NCI-H82 treated with DMSO at 0.1 percent for 48 hours (cell line): ENCODE results near the gene PPP1R1C.

Experiments used
- DNase-seq: peaks from one replicate; lab custom pipeline; 2025; ENCODE audit not compliant: unreplicated experiment; lab: John Stamatoyannopoulos, UW

PPP1R1C gene

DNA sequence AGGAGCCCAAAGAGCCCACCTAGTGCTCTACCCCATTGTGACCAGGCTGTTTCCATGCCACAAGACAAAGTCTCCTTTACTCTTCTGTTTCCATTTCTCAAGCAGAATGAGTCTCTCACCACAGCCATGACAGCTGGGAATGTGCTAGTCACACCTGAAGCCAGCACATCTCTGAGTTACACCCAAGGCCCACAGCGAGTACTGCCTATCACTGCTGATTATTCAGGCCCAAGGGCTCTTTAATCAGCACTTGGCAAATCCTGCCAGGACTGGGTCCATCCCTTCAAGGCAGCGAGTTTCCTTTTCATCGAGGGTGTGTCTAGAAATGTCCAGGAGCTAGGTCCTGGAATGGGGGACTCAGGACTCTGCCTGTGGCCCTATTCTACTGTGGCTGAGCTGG, 14.6 kb upstream of the PPP1R1C start:
- no peak for DNase-seq

DNA sequence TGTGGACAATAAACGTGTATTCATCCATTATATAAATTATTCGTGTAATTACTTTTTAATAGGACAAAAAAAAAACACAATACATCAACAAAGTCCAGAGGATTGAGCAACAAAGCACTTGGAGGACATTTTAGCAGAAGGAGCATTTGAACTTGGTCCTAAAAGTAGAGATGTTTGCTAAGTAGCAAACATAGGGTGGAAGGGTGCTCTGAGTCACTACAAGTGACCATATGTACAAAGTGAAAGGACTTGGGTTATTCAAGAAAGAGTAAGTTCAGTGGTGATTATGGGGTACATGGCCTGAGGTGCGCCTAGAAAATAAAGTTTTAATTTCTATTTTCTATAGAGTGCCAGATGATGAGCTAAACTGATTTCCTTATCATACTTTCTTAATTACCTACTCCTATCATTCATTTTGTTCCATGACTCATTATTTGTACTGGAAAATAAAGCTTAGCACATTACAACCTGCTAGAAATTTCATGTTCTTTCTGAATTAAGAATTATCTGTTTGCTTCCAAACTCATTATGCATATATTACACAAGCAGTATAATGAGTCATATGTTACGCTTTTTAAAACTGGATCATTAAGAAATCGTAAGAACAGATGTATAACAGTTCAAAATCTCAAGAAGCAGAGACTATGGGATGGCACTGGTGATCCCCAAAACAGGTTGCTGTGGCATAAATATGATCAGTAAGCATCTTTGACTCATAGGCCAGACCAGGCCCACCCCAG, 13.1 kb upstream of the PPP1R1C start:
- DNase-seq, result no peak

DNA sequence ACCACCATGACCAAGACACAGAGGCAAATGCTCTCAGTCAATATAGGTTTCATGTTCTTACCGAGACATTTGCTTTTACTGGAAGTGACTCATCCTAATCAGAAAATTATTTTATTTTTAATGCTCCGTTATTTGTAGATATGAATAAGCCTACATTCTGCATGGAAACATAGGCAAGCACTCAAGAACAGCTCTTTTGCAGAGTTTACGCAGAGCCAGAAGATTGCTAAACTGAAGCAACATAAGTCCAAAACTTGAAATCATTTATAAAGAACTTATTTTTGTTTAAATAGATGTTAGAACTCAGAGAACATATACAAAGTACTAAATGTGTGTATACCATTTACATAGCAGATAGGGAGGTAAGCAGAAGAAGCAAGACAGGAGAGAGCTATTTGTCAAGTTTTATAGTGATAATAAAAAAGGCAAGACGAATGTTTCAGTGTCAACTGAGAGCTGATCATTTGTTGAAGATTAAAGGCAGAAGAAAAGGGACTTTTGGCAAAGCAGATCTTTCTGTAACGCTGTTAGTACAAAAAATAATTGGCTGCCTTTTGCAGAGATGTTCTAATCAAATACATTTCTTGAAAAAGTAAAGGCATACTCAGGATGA, 12.4 kb upstream of the PPP1R1C start:
- no peak for DNase-seq

DNA sequence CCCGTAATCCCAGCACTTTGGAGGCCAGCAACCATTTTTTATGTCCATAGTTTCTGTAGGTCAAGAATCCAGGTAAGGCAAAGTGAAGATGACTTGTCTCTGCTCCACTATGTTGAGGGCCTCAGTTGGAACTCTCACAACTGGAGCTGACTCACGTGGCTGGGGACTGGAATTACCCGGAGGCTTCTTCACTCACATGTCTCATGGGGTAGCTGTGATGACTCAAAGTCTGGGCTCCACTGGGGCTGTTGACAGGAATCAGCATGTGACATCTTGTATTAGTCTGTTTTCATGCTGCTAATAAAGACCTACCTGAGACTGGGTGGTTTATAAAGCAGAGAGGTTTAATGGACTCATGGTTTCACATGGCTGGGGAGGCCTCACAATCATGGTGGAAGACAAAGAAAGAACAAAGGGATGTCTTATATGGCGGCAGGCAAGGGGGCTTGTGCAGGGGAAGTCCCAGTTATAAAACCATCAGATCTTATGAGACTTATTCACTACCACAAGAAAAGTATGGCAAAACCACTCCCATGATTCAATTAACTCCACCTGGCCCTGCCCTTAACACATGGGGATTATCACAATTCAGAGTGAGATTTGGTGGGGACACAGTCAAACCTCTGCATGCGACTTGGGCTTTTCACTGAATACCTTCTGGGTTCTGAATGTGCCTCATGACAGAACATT, 7.8 kb upstream of the PPP1R1C start:
- no peak for DNase-seq

DNA sequence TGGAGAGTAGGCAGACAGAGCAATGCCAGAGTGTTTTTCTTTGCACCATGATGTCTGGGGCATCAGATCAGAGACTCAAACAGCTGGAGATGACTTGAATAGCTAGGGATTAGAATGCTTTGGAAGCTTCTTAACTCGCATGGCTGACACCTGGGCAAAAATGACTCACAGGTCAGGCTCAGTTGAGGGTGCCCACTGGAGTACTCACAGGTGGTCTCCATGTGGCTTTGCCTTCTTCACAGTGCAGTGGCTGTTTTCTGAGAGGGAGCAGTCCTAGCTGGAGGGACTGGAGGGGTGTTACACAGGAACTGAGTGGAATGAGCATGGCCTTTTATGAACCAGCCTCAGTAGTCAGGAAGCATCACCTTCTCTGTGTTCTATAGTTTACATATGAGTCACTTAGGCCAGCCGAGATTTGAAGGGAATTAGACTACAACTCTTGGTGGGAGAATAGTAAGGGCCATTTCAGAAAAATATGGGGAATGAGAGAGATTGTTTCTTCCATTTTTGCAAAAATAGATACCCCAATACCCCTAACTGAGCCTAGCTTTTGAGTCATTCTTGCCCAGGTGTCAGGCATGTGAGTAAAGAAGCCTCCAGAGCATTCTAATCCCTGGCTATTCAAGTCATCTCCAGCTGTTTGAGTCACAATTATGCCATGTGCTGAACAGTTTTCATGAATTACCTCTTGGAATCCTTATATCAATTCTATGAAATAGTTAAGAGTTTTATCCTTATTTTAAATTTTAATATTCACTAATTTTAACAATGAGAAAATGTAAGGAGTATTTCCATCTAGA, 7.1 kb upstream of the PPP1R1C start:
- no peak for DNase-seq

DNA sequence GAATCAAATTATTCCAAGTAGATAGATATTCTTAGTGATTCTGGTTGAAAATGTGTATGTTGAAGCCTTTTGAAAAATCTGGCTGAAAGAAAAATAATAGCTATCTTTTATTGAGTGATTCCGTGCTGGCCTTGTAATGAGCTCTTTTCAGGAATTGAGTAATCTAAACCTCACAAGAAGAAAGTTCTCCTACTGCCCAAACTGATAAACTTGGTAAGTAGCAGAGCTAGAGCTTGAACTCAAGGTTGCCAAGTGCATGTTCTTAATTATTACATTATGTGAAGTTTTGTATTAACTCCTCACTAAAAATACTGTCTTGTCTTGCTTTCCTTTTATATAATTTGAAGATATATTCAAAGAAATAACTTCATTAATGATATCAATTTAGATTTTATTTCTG, 1.6 kb upstream of the PPP1R1C start:
- DNase-seq, result no peak

DNA sequence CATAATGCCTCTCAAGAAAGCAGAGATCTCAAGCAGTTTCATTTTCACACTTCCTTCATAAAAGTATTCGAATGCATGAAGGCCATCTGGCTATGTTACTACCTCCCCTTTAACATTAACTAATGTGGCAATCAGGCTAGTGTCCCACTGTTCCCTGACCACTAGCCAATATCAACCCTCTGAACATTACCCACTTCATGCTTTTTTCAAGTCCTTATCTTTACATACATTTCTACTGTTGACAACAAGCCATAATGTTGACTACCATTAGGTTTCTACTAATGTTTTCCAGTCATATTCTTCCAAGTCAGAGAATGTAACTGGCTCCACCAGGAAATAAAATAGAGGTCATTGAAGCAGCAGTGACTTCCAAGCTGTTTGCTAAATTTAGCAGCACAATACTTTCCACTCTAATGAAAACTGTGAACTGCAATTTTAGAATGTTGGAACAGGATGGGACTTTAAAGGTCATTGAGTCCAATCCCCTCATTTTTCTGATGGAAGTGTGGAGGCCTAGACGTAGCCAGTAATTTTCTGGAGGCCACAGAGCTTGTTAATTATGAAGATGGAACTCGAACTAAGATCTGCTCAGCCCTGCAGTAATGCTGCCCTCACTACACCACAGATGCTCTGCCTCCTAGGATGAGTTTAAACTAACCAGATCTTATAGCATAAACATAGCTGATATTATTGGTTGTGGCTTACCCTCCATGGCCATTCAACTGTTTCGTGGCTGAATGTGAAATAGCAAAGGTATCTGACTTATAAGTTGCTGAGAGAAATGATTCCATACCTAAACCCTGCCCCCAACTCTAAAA, 630 bp upstream of the PPP1R1C start:
- DNase-seq, result no peak

DNA sequence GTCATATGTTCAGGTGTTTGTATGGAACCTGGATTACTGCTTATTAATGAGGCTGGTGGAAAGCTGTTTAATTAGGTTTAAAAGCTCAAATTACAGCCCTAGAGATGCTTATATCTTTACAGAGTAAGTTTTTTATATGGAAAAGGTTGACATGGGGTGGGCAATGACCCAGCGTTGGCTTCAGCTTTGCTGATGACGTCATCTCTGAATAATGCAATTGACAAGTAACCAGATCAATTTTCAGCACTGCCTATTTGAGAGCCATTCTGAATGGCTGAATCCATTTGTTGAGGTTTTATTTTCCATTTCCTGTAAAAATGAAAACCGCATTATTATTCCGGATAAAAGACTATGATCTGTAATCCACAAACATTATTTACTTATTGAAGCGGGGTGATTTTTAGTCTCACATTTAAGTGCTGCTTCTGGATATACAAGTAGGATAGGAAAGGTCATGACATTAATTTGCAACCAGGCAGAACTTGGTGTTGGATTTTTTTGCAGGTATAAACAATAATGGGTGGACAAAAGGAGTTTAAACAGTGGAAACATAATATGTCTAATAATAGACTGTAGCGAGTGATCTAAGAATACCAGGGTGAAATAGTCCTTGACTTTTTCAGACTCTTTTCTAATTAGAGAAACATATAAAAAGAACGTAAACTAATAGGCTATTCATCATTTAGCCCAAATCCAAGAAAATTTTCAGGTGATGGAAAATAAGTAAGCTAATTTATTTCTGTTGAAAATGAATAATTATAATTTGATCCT, 2.7 kb downstream of the PPP1R1C start:
- DNase-seq, result no peak

DNA sequence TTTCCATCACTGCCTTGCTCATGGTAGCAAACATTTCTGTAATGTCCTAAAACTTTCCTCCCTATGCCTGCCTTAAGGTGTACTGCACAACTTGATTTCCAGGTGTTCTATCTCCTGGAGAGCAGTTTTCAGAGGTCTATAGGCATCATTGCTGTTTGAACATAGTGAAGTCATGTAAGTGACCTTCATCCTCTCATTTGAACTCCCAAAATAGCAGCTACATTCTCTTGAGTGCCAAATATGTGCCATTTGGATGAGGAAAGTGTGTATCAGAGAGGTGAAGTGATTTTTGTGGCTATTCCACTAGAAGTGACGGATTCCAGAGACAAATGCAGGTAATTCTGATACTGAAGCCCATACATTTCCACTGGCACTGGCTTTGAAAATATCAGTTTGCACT, 3.4 kb downstream of the PPP1R1C start:
- DNase-seq, result no peak

DNA sequence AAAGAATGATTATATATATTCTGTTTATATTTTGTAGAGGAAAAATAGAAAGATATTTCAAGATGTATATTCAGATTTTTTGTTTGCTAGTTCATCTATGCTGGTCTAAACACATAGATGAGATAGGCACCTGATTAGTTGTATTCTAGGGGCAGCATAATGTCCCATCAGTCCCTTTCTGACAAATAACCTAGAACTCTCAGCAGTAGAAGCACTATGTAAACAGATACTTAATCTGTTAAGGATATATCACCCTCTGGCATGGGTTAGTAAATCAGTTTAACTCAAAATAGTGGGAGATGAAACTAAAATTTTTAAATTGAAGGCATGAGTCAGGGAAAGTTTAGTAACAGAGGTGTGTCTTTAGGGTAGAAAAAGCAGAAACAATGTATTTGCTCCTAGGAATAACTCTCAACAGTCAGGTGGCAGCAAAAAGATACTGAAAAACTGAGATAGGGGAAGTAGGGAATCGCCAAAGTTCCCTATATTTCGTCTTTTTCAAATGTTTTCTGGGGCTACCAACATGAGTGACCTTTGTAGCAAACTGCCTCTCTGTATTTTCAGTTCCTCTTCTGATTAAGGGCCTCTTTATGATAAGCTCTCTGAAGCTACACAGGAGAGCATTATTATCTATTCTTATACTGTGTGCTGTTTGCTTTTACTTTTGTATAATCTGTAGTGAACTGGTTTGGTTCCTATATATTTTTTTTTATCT, 5.7 kb downstream of the PPP1R1C start:
- no peak for DNase-seq

DNA sequence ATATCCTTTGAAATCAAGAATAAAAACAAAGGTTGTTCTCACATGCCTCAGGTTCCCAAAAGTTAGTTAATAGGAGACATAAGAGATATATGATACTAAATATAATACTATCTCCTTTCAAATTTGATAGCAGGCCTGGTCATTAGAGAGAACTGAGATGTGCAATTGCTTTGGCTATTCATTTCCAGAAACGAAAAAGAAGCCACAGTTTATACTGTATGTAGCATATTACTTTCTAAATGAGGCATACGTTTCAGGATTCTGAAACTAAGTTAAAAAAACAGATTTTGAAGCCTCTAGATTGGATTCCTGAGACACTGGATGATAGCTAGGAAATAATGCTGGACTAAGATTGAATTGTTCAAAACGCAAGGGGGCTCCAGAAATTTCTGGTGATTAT, 7.1 kb downstream of the PPP1R1C start:
- no peak for DNase-seq

DNA sequence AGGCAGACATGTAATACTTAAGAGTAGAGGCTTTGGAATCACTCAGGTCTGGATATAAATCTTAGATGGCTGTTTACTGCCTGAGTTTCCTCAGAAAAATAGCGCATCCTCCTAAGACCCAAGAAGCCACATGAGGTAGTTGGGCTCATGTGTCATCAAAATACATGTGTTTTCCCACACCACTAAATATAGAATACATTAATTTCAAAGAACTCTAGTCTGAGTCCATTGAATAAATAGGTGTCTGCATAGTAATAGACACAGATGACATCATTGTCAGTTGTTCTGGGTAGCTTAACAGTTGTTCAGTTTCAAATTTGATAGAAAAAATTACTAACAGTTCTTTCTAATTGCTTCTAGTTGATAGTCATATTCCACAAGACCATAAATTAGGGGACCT, 9.6 kb downstream of the PPP1R1C start:
- no peak for DNase-seq

DNA sequence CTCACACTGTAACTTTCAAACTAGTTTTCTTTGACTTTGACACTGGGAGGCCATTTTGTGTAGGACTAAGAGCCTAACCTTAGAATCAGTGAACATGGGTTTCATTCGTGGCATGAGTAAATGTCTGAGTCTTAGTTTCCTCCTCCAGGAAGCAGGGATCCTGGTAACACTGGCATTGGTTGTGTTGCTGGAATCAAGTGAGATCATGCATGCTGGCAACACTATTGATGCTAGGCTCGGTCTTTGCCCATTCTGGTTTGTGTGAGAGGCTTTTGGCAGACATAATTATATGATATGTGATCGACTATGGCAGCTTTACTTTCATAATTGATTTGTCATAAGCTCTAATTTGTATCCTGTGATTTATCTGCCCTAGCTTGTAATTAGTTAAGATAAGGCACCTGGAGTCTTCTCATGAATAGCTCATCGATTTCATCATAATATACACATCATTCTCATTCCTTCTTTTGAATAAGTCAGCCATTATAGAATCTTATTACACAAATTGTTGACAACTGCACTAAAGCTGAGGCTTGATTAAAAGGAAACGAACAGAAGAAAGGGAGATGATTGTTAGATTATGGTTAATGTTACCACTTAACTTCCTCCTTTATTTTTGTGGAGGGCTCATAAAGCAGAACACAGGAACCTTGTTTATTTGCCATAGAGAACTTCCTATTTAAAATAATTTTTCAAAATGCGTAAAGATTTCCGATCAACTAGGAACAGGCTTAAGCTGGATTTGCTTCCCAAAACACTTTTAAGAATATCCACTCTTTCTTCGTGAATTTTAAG, 12.6 kb downstream of the PPP1R1C start:
- DNase-seq, result no peak

DNA sequence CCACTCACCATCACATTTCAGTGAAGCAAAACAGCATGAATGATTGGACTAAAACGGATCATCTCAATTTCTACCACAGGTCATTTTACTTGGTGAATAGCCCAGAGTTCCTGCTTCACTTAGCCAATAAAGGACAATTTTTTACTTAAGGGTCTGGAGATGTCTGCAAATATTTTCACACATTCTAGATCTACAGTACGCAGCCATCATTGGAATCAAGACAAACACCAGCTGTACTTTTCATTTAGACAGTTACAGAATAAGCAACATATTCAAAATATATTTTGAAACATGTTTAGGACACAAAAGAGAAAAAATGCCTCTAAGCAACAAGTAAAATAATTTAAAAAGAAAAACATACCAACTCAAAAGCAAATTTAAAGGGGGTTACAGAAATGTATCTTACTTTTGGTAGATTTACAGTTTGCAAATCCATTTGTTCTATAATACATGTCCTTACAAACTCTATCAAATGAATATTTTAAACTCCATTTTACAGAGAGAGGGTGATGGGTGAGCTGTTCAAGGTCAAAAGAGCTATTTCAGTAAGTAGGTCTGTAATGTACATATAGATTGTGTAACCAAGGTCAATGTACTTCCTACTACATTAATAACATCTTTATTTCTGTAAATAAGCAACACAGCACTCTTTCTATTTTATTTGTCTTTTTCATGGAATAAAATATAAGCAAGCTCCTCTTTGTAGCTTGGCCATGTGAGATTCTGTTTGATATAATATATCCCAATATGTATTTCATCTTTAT, 13.4 kb downstream of the PPP1R1C start:
- no peak for DNase-seq

DNA sequence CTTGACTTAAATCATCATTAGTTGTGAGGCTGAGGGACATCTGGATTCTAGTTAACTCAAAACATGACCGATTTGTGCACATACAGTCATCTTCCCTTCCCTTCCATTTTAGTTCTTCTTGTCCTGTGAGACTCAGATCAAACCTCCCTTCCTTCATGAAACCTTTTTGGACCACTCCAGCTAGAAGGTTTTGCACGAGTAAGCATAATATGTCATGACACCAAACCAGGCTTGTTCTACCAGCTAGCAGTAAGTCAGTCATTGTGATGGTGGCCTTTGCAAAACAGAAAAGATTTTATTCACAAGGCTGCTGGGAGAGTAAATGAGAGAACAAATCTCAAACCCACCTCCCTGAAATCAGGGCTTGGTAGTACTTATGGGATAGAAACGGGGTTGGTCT, 14.3 kb downstream of the PPP1R1C start:
- DNase-seq, result no peak

DNA sequence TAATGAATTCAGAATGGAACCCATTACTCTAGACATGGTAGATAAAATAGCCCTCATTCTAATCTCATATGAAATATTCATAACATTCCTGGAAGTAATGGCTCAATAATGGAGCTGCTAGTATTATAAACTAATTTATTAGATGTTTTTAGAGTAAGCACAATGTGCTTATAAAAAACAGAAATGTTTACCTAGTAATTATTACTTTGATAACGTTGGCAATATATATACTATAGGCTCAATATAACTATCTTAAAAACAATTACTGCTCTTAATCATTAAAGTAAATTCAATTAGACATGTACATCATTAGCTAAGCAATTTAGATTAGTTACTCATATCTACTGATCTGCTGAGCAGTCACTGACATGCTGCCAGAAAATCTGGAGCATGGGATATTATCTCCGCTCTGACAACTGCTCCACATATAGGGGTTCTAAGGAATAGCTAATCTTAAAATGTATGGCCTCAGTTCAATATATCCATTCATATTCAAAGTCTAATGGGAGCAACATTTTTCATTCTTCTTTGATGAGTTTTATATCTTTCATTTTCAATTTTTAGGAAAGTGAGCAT, 19.4 kb downstream of the PPP1R1C start:
- DNase-seq, result no peak

DNA sequence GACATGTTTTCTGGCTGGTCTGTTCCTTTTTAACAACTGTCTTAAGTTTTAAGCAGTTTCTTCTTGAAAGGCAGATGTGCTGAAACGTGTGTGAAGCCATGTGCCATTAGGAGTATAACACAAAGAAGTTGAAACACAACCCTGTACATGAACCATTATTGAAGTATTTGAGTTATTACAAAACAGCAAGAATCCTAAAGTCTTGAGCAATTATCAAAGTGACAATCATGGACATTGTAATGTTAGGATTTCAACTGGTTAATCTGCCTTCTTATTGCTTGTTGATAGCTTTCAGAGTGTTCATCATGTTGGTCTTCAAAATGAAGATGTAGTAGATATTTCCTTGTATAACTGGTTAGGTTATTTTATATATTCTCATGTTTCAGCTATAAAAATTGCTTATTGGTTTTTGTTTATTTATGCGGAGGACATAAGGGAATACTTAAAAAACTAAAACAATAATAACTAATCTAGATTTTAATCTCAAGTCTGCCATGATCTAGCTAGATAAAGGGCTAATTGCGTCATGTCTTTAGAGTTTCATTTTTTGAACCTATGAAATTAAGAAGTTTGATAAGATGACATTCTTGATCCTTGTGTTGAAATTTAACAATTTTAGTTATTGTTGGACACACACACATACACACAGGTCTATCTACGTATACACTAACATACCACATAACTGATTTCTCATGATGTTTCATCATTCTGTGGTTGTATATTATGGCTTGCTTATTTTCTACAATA, 21.1 kb downstream of the PPP1R1C start:
- no peak for DNase-seq
